ENCODE measurements around the gene NUDT11. TPM values are rescaled to one million over a fixed set of nuclear protein-coding genes. Genes with fewer than 3 reads are reported as not detected.
"Not testable (repeated sequence)": the region's sequence is repeated elsewhere in the genome, so short reads cannot be mapped to it uniquely, and the experiment has no call there.

The NUDT11 gene
- total and polyA plus RNA-seq, 2 donors (not counting 1 experiment from before 2014, with no cell fraction given) = 7.1 to 16.0 TPM

GRCh38 chrX:51507551-51507950 lies 11.2 kb upstream of the NUDT11 start:
- no peak overlapping the region for H3K27ac ChIP-seq (ENCODE audit: insufficient read depth, low read length)
- no peak overlapping the region for H3K9ac ChIP-seq (ENCODE audit: insufficient read depth, low read length)
- DNase-seq (ENCODE audit: low read depth in 2 of 2) = no peak
- no peaks in the 10 kb centered on the region for H3K36me3 ChIP-seq (ENCODE audit: control insufficient read depth, insufficient read depth, low read length)
- no peaks in the 10 kb centered on the region for H3K4me1 ChIP-seq (ENCODE audit: control insufficient read depth, extremely low read depth, insufficient read depth, low read length)
- H3K79me2 ChIP-seq (ENCODE audit: control insufficient read depth, insufficient read depth, low read length) = no peaks in the 10 kb centered on the region
- no peaks in the 10 kb centered on the region for H3K9me3 ChIP-seq (ENCODE audit: control insufficient read depth, insufficient read depth, low read depth, low read length)
- H4K20me1 ChIP-seq (ENCODE audit: control insufficient read depth, extremely low read depth, insufficient read depth, low read length) = no peaks in the 10 kb centered on the region
- TF ChIP-seq, protein P1, sequence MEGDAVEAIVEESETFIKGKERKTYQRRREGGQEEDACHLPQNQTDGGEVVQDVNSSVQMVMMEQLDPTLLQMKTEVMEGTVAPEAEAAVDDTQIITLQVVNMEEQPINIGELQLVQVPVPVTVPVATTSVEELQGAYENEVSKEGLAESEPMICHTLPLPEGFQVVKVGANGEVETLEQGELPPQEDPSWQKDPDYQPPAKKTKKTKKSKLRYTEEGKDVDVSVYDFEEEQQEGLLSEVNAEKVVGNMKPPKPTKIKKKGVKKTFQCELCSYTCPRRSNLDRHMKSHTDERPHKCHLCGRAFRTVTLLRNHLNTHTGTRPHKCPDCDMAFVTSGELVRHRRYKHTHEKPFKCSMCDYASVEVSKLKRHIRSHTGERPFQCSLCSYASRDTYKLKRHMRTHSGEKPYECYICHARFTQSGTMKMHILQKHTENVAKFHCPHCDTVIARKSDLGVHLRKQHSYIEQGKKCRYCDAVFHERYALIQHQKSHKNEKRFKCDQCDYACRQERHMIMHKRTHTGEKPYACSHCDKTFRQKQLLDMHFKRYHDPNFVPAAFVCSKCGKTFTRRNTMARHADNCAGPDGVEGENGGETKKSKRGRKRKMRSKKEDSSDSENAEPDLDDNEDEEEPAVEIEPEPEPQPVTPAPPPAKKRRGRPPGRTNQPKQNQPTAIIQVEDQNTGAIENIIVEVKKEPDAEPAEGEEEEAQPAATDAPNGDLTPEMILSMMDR (conservative IDR thresholded peaks at IDR 0.05 in 1 of 2, IDR thresholded peaks at IDR 0.05 in 1 of 2; ENCODE audit: low read depth in 1 of 2, low read length in 2 of 2) = no peak
- no peak for TF ChIP-seq EZH2 (IDR thresholded peaks at IDR 0.05; ENCODE audit: low read length, missing control alignments)
- no peaks in the 10 kb centered on the region for H3K27me3 ChIP-seq (ENCODE audit: control insufficient read depth, insufficient read depth, low read length)
- H2AFZ ChIP-seq (ENCODE audit: low read length) = no peak overlapping the region
- H3K4me3 ChIP-seq (replicated peaks in 1 of 4; ENCODE audit: control extremely low read depth in 1 of 4, insufficient read depth in 1 of 4, low read depth in 3 of 4, low read length in 4 of 4) = no peak overlapping the region
- no peak overlapping the region for H3K4me2 ChIP-seq (ENCODE audit: extremely low read depth, insufficient read depth, low read length)

DNA sequence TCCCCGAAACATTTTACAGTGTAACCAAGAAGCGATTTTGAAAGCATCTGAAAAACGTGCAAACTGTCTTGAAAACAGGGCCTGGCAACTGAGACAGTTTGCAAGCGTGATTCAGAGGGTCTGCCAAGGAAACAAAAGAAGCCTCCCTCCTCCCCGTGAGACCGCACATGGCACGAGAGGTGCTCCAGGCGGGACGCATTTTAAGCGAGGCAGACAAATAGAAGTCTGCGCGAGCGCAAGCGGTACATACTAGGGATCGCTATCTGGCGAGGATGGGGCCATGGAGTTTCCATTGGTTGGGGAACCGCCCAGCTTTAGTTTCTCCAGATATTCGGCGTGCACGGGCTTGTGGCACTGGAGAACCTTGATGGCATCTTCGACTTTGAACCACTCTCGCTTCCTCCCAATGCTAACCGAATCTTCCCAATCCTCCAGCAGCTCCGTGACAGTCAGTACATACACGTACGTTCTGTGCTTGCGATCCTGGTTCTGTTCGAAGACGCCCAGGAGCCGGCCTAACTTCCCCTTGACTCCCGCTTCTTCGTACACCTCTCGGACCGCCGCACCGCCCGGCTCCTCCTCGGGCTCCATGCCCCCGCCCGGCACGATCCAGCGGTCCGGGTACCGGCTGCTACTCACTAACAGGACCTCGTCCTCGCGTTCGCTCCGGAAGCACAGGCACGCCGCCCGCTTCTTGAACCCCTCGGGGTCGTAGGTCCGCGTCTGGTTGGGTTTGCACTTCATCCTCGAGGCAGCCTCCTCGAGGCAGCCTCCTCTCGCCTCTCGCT lies 497 bp downstream of the NUDT11 start:
- H3K9me3 ChIP-seq (ENCODE audit: control insufficient read depth, insufficient read depth, low read depth, low read length); H3K79me2 ChIP-seq (ENCODE audit: control insufficient read depth, insufficient read depth, low read length); H4K20me1 ChIP-seq (ENCODE audit: control insufficient read depth, extremely low read depth, insufficient read depth, low read length); H3K36me3 ChIP-seq (ENCODE audit: control insufficient read depth, insufficient read depth, low read length); H3K27me3 ChIP-seq (ENCODE audit: control insufficient read depth, insufficient read depth, low read length); H3K4me2 ChIP-seq (ENCODE audit: extremely low read depth, insufficient read depth, low read length); H3K4me1 ChIP-seq (ENCODE audit: control insufficient read depth, extremely low read depth, insufficient read depth, low read length): not testable (repeated sequence)
- H3K27ac ChIP-seq (ENCODE audit: insufficient read depth, low read length) = peak overlapping the region; percentile 20
- peak; percentile 11 to 42 for DNase-seq (ENCODE audit: low read depth in 2 of 2)
- peak overlapping the region; percentile 50 for H2AFZ ChIP-seq (ENCODE audit: low read length)
- peak overlapping the region; percentile 31 to 64 (median 51) for H3K4me3 ChIP-seq (replicated peaks in 1 of 4; ENCODE audit: control extremely low read depth in 1 of 4, insufficient read depth in 1 of 4, low read depth in 3 of 4, low read length in 4 of 4)
- H3K9ac ChIP-seq (ENCODE audit: insufficient read depth, low read length) = peak overlapping the region; percentile 52

- peak in 1 of 2 donors; percentile 19 for DNase-seq (ENCODE audit: low read depth in 2 of 2)
- no peak overlapping the region for H3K9ac ChIP-seq (ENCODE audit: insufficient read depth, low read length)
- peak overlapping the region in 2 of 4 experiments; percentile 7 to 64 for H3K4me3 ChIP-seq (replicated peaks in 1 of 4; ENCODE audit: control extremely low read depth in 1 of 4, insufficient read depth in 1 of 4, low read depth in 3 of 4, low read length in 4 of 4)
These were observed 2.0 kb downstream of the NUDT11 start for GRCh38 chrX:51494409-51494808.

More at GRCh38 chrX:51494409-51494808, 2.0 kb downstream of the NUDT11 start:
- H2AFZ ChIP-seq (ENCODE audit: low read length) = no peak overlapping the region
- H3K79me2 ChIP-seq (ENCODE audit: control insufficient read depth, insufficient read depth, low read length) = no peaks in the 10 kb centered on the region
- no peaks in the 10 kb centered on the region for H3K36me3 ChIP-seq (ENCODE audit: control insufficient read depth, insufficient read depth, low read length)
- H3K27ac ChIP-seq (ENCODE audit: insufficient read depth, low read length) = no peak overlapping the region
- H3K9me3 ChIP-seq (ENCODE audit: control insufficient read depth, insufficient read depth, low read depth, low read length) = no peaks in the 10 kb centered on the region
- H3K27me3 ChIP-seq (ENCODE audit: control insufficient read depth, insufficient read depth, low read length) = no peaks in the 10 kb centered on the region
- peak overlapping the region; percentile 44 for H3K4me2 ChIP-seq (ENCODE audit: extremely low read depth, insufficient read depth, low read length)
- TF ChIP-seq, protein P1 (conservative IDR thresholded peaks at IDR 0.05 in 1 of 2, IDR thresholded peaks at IDR 0.05 in 1 of 2; ENCODE audit: low read depth in 1 of 2, low read length in 2 of 2) = peak in 1 of 2 donors; percentile 19
- no peak for TF ChIP-seq EZH2 (IDR thresholded peaks at IDR 0.05; ENCODE audit: low read length, missing control alignments)
- no peaks in the 10 kb centered on the region for H3K4me1 ChIP-seq (ENCODE audit: control insufficient read depth, extremely low read depth, insufficient read depth, low read length)
- no peaks in the 10 kb centered on the region for H4K20me1 ChIP-seq (ENCODE audit: control insufficient read depth, extremely low read depth, insufficient read depth, low read length)
